Esophagus muscularis mucosa (tissue), 3 donors: ENCODE data around the gene TINCR.

Experiments used
- EP300 ChIP-seq: sonication (generic); formaldehyde crosslinking; IDR thresholded peaks from one replicate; pipeline ENCODE4 v1.6.1; 2017; ENCODE audit warnings: antibody characterized with exemption
- TF ChIP-seq, protein P1 (sequence below), 3 experiments: fragments of 200-600 bp in 2 of 3; fragments of 450-650 bp in 1 of 3; sonication (generic) in 2 of 3; IDR thresholded peaks; one replicate each; pipeline ENCODE4 v1.5.1; 2017 to 2019; ENCODE audit warnings: antibody characterized with exemption in 3 of 3, mild to moderate bottlenecking in 2 of 3, moderate library complexity in 1 of 3

DNA sequence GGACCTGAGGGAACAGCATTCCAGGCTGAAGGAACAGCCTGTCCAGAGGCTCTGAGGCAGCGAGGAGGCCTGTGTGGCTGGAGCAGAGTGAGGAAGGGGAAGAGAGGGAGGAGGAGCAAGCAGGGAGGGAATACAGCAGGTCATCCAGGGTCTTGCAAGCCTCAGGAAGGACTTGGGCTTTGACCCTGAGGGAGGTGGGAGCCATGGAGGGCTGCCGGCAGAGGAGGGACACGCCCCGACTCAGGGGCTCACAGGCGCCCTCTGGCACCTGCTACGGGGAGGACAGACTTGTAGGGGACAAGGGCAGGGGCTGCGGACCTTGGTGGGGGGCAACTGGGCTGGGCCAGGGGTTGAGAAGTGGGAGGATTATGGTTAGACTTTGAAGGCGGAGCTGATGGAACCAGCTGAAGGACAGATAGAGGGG is 4.7 kb downstream of the TINCR start:
- TF ChIP-seq, protein P1, sequence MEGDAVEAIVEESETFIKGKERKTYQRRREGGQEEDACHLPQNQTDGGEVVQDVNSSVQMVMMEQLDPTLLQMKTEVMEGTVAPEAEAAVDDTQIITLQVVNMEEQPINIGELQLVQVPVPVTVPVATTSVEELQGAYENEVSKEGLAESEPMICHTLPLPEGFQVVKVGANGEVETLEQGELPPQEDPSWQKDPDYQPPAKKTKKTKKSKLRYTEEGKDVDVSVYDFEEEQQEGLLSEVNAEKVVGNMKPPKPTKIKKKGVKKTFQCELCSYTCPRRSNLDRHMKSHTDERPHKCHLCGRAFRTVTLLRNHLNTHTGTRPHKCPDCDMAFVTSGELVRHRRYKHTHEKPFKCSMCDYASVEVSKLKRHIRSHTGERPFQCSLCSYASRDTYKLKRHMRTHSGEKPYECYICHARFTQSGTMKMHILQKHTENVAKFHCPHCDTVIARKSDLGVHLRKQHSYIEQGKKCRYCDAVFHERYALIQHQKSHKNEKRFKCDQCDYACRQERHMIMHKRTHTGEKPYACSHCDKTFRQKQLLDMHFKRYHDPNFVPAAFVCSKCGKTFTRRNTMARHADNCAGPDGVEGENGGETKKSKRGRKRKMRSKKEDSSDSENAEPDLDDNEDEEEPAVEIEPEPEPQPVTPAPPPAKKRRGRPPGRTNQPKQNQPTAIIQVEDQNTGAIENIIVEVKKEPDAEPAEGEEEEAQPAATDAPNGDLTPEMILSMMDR (IDR thresholded peaks at IDR 0.05), result no peak
- TF ChIP-seq EP300, result no peak
